HG02943 (cell line): ENCODE data around the gene PLPP1.

Experiments used
- ATAC-seq: cut with Tn5 transposase; IDR thresholded peaks from one replicate; pipeline ENCODE4 v1.9.1; 2021; ENCODE audit warnings: mild to moderate bottlenecking, low read depth, moderate library complexity; ENCODE audit not compliant: unreplicated experiment

Gene PLPP1

DNA sequence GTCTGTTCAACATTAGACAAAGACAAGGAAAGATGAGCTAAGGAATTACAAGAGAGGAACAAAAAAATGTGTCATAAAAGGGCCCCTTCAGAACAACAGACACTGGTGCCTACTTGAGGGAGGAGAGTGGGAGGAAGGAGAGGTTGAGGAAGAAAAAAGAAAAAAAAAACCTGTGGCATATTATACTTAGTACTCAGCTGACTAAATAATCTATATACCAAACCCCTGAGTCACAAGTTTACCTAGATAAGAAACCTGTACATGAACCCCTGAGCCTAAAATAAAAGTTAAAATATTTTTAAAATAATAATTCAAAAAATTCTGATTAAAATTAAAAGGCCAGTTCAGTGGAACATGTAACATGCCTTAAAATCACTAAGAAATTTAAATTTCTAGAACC is 119.7 kb downstream of the PLPP1 start:
- ATAC-seq = no peak

DNA sequence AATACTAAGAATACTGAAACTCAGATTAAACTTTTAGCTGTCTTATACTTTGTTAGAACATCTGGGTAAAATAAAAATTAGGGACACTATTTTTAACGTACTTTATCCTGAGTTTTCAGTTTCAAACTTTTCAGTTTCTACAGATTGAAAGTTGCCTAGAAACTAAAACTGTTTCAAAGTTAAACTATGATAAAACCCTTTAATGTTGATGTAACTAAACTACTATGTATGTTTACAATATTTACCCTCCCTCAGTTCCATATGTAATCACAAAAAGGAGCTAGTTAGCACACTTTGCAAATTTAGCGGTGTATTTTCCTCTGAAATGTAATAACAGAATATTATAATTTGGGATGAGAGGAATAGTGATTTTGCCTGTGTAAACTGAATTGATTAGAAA is 121.1 kb downstream of the PLPP1 start:
- no peak for ATAC-seq

DNA sequence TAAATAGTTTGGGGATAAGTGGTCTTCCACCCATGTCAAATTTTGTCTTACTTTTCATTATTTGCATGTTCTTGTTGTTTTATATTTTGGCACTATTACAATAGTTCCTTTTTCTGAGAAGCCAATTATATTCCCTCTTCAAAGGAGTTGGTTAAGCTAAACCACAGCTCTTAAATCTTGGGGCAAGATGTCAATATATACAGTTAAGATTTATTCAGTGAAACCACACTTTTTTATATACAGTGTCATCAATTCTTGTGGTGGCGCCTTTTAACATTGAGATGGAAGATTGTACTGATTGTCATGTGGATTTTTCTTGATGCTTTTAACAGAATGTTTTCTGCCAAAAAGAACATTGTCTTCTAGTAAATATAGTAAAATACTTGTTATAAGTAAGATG is 122.9 kb downstream of the PLPP1 start:
- no peak for ATAC-seq

DNA sequence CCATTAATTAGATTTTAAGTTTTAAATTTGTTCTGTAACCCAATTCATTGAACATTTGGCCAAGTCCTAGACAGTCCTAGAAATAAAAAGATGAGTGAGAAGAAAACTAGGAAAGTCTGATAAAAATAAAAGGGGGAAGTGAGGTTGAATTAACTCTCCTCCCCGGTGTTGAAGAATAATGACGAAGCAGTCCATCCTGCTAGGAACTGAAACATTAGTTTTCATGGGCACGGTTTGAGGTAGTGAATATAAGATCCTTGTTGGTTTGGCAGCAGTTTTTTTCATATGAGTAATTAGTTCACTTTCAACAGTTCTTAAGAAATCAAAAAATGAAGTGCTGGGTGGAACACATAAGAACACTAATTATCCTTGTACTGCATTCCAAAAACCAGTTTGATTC is 123.9 kb downstream of the PLPP1 start:
- no peak for ATAC-seq

DNA sequence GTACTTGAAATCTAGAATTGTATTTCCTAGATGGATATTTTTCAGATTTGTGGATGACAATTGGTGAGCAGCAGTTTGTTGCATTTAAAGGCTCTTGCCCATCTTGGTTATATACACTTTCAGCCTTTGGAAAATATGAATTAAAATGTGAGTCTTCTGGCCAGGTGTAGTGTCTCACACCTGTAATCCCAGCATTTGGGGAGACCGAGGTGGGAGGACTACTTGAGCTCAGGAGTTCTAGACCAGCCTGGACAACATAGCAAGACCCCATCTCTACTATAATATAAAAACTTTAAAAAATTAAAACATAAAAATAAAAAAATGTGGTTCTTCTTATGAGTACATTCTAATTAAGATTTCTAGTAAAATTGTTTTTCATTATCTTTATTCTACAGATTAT is 125.0 kb downstream of the PLPP1 start:
- ATAC-seq = no peak

DNA sequence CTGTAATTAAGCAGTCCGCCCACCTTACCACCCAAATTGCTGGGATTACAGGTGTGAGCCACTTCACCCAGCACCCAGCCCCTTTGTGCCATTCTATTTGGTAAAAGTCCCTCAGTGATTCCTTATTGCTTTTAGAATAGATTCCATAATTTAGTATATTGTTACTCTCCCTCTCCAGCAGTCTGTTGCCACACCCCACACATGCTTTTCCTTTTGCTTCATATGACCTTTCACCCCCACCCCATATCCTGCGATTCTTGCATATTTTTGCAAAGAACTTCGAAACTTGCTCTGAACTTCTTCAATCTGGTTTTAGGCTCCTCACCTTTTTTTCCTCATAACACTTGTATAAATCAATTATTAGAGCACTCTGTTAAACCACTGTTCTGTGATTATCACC is 126.8 kb downstream of the PLPP1 start:
- no peak for ATAC-seq

DNA sequence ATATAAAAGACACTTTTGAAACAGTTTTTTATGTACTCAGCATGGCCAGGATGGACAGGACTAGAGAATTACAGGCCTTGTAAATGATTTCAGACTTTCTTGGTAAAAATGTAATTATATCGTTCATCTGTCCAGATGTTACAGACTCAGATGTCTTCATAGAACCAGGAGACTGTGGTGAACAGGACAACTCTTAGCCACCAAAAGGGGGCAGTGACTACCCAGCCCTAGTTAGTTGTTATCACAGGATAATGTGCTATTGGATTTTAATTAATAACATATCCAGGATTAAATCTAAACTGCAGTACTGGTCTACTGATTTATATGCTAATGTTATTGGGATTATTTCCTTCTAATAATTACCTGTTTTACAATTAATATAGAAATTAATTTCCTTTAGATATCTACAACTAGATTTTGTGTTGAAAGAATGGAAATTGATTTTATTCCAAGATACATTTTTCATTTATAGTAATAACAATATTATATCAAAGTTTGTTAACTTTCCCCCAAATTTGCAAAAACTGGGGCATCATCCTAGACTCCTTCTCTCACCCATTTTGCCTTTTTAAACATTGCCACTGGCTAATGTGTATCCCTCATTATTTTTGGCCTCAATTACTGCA is 127.6 kb downstream of the PLPP1 start:
- ATAC-seq = no peak

GRCh38 chr5:55406292-55406691 is 128.5 kb downstream of the PLPP1 start:
- ATAC-seq = no peak

DNA sequence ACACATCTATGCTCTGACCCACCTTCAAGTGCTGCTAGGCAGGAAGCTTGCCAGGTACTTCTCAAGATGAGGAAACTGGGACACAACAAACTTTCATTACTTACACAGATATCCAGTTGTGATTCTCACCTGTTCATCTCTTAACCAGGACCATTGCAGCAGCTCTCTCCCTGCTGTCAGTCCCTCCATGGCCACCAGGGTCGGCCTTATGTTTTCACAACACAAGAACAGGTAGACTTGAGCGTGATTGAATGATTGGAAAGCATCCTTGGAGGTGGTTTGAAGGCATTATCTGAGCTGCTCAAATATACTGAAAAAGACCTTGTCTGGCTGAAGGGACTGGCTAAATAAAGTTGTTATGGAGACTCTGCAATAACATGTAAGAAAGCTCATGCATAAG is 132.6 kb downstream of the PLPP1 start:
- ATAC-seq = no peak

DNA sequence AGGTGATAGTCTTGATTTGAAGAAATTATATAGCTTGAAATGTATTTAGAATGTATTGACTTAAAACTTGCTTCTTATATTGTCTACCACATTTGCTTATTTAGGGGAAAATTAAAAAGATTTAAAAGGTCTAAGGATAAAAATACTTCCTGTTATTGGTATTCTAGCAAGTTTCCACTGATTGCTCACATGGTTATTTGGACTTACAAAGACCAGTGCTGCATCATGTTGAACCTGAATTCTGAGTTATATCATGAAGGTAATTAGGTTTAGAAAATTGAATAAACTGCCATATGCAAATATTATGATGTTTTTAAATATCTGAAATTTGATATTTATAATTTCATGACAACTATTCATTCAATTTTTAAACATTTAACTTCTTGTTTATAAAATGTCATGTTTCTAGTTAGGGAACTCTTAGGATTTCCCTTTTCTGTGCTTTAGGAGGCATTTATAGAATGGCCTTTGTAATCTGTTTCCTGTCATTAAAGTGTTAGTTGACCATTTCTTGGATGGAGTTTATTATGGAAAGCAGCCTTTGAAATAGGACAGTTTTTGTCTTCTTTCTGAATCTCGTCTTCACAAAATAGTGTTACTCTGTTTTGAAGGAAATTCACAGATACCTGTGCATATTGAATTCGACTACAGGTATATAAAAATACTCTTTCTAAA is 141.1 kb downstream of the PLPP1 start:
- no peak for ATAC-seq

DNA sequence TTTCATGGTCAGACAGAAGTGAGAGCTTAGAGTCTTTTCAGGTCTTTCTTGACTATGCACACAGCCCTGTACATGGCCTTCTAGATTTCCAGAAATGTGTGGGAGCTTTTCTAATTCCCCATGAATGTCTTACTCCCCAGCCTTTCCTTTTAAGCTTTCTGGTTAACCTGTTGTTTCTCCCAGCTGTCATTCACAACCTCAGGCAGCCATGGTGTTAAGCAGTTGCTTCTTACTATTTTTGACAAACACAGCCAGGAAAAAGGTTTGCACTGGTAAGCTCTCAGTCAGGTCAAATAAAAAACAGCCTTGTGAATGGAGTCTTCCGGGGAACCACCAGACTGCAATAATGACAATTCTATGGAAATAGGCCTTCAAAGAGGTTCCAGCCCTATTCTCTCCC is 142.1 kb downstream of the PLPP1 start:
- ATAC-seq = no peak

- ATAC-seq = no peak
These were observed 143.1 kb downstream of the PLPP1 start for GRCh38 chr5:55391707-55392106.

DNA sequence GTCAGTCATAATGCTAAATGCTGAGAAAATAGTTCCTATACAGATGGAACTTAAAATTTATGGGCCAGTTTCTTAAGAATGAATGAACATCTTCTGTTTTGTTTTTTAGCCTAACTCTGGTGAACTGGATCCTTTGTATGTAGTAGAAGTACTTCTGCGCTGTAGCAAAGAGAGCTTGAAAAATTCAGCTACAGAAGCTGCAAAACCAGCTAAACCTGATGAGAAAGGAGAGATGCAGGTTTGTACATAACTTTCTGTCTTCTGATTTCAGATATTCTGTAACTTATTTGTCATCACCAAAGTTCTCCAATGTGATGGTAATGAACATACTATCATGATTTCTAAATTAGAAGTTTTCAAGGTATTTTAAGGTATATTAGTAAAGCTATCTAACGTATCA is 146.9 kb downstream of the PLPP1 start:
- no peak for ATAC-seq

- ATAC-seq = no peak
These were observed 148.4 kb downstream of the PLPP1 start for GRCh38 chr5:55386356-55386755.

DNA sequence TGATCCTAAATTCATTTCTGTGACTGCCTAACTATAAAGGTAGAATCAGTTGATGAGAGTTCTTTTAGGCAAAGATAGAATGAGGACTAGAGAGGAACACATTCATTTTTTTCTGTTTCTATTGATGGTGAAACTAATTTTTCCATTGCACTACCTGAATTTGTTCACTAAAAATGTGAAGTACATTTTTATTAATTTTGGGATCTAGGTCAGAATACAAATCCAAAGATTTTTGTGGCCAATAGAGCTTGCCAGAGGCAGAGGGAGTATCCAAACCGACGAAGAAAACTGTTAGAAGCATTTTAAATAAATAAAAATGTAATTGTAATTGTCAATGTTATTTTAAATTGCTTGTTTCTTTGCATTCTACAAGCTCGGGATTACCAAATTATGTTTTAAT is 148.9 kb downstream of the PLPP1 start:
- no peak for ATAC-seq

DNA sequence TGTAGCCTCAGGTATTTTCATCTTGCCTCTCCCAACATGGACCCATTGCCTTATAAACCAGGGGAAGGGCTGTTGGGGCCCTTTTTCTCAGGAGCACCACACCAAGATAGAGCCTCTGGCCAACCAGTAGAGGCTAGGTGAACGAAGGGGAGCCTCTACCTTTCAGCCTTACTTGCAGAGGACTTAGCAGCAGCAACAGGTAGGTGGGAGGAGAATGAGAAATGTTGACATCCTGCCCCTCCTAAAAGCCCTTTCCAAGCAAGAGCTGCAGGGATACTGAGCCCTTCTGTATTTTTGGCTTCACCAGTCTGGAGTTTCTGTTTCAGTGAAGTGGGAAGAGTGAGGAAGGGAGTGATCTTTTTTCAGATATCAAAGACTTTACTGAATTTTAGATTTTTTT is 149.5 kb downstream of the PLPP1 start:
- no peak for ATAC-seq

- no peak for ATAC-seq
These were observed 150.7 kb downstream of the PLPP1 start for GRCh38 chr5:55384072-55384471.

DNA sequence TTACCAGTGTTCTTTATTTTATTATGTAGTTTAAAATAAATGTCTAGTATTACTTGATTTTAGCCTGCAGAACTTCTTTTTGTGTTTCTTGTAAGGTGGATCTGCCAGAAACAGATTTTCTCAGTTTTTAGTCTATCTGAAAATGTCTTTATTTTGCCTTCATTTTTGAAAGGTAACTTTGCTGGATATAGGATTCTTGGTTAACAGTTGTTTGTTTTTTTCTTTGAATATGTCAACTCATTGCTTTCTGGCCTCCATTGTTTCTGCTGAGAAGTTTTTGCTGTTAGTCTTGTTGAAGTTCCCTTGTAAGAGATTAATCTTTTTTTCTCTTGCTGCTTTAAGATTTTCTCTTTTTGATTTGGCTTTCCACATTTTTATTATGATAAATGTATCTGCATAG is 151.5 kb downstream of the PLPP1 start:
- no peak for ATAC-seq

- no peak for ATAC-seq
These were observed 157.0 kb downstream of the PLPP1 start for GRCh38 chr5:55377810-55378209.
